GM18498 (cell line): ENCODE results near the gene REL.
"Not testable (repeated sequence)": the region's sequence is repeated elsewhere in the genome, so short reads cannot be mapped to it uniquely, and the experiment has no call there.

Experiments
- ATAC-seq: cut with Tn5 transposase; IDR thresholded peaks from one replicate; pipeline ENCODE4 v1.9.1; 2021; ENCODE audit warnings: mild to moderate bottlenecking, moderate library complexity; ENCODE audit not compliant: unreplicated experiment

REL gene

DNA sequence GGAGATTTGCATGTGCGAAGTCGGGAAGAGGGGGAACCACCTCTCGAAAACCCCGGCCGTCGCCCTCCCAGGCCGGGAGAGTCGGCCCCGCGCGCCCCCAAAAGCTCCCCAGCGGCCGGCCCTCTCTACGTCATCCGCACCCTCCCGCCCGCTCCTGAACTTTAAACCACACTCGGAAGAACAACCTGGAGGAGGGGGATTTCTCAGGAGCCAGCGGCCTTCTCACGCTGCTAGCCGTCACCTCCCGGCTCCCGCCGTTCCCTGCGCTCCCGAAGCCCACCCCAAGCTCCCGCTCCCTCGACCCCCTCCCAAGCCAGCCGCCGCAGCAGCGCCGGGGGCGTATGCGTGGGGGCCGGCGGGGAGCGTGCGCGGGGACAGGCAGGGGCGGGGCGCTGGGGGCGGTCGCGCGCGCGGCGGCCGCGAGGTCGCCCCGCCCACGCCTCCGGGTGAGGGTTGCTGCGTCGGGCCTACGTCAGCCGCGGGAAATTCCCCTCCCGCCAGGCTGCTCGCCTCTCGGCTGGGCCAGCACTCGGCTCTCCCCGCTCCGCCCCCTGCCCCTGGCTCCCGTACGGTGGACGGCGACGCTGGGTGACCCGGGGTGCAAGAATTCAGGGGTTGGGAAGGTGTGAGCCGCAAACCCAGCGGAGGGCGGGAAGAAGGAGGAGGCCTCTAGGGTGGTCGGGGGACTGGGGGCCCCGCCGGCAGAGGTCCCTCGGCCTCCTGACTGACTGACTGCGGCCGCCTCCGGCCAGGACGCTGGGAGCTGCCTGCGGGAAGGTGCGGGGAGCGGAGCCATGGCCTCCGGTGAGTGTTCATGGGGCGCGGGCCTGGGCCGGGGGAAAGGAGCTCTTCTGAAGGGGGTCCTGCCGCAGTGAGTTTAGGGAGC lies at the start of gene REL:
REL (plus strand) TSS at position 528 of the 886 bp plus-strand sequence; CDS start at position 795, 267 bp downstream.
- ATAC-seq, result peak; percentile 89

DNA sequence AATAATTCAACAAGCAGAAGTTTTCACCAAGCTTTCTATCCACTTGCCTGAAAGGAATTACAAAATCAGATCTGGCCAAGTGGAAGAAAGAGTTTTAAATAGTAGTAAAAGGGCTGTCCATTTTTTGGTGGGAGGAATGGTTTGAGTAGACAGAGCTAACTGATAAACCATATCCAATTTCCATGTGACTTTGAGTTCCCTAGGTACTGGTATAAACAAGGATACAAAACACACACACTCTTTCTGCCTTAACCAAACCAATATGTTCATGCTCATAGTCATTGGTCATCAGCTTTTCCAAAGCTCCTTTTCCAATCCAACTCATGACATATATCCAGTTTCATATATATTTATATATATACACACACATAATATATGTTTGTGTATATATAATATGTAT lies 49.5 kb upstream of the REL start:
- ATAC-seq, result no peak

DNA sequence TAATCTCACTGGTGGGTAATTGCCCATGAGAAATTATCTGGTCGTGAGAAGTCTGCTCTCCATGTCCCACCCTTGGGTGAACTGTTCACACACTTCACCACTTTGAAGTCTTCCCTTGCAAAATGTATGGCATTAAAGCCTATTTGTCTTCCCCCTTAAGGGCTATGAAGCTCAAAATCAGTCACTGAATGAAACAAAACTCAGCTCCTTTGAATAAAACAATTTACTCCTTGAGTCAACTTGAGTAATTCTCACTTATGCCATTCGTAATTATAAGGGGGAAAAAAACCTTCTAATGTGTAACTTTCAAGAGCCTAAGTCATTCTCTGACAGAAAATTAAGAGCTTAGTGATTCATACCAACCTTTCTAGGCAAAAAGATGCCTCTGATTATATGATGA lies 48.8 kb upstream of the REL start:
- no peak for ATAC-seq

DNA sequence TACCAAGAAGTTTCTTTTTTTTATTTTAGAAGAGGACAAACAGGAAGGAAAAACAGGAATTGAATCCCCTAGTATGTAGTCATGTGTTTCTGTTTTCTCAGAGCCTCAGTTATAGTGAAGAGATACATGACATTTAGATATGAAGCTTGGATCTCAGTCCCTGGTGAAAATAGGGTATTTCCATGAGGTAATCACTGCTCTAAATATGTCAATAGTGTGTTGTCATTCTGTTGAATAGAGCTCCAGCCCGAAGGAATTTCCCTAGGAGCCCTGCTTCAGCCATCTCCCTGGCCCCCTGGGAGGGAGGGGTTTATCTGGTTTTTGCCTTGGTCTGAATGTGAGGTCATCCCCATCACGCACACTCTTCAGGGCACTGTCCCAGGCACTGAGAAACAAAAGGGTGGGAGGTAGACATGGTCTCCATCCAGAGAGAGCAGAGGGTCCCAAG lies 47.1 kb upstream of the REL start:
- no peak for ATAC-seq

DNA sequence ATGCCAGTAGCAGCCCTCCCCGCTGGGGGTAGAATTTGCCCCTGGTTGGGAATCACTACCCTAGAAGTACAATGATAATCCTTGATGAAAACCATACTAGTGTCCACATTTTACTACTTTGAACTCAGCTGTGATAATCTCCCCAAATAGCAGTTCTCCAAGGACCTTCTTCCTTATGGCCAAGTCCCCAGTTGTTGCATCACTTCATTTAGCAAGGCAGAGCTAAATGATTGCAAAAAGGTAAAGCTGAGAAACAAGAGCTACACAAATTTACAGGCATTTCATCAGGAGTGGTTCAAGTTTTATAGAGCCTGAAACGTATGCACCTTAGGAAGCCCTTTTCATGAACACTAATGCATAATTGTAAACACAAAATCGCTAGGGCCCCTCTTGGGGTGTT lies 44.9 kb upstream of the REL start:
- no peak for ATAC-seq

DNA sequence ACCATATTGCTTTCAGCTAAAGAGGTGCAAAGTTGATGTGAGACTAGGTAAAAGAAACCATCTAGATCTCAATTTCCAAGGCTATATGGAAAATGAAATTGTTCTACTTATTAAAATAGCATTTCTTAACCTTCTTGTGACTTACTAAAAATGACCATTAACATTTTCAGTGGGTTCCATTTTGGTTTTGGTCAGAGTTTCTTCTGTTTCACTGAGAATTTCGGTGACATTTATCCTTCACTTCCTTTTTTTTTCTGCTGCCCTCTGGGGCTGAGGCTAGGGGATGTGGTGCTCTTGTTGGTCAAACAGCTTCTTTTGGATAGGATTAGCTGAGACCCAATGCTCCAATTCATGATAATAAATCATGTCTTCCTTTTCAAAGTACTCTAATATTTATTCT lies 44.3 kb upstream of the REL start:
- ATAC-seq, result peak; percentile 33

DNA sequence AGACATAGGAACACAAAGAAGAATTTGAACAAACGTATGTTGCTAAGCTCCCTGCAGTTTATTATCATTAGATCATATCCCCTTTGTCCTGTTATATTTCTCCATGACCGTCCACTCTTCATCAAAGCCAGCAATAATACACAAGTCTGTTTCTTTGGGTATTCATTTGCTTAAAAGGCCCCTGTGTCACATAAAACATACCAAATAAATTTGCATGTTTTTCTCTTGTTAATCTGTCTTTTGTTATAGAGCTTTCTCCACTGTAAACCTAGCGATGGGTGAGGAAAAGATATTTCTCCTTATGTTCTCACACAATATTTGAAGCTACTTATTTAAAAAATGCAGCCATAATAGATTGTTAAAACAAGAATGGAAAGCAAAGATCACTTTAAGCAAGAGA lies 42.9 kb upstream of the REL start:
- no peak for ATAC-seq

DNA sequence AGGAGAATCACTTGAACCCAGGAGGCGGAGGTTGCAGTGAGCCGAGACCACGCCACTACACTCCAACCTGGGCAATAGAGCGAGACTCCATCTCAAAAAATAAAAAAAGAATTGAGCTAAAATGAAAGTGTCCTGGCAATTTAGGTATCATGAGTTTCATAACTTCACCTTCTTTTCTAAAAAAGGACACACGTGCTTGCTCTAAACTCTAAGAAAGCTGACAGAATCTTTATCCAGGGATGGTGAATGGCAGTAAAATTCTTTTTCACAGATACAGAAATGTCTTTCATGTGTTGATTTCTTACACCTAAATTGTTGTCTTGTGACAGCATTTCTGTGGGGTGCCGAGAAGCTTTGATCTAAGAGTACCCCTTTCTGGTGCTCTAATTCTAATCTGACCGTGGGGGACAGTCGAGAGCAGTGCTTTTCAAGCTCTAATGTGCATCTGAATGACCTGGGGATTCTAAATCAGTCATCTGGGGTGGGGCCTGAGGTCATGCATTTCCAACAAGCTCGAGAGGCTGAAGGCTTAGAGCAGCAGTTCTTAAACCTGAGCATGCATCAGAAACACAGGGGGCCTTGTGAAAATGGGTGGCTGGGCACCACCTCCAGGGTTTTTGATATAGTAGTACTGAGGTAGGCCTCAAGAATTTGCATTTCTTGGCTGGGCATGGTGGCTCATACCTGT lies 42.1 kb upstream of the REL start:
- peak; percentile 48 for ATAC-seq

DNA sequence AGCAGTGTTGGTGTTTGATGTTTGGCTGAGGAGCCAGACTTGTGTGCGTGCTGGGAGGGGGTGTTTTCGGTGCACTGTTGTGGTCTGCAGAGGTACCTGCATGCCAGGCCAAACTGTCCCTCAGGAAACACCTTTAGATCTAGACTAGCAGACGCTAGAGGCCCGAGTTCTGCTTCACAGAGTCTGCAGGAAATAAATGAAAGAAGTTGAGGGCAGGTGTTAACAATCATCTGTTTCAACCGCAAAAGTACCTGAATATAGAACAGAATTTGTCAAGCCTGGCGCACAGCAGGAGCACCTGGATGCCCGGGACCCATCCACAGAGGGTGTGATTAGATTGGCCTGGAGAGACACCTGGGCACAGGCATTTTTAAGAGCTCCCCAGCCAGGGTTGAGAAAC lies 40.5 kb upstream of the REL start:
- peak; percentile 54 for ATAC-seq

DNA sequence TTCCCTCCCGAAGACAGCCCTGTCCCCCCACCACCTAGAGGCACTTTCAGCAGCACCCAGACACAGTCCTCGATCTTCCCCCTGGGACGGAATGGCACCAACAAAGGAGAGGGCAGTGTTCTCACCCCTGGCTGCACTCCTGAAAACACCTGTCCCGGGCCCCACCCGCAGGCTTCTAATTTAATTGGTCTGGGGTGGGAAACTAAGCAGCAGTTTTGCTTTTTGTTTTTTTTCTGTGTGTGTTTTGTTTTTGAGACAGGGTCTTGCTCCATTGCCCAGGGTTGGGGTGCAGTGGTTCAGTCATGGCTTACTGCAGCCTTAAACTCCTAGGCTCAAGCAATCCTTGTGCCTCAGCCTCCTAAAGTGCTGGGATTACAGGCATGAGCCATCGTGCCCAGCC lies 38.4 kb upstream of the REL start:
- no peak for ATAC-seq

DNA sequence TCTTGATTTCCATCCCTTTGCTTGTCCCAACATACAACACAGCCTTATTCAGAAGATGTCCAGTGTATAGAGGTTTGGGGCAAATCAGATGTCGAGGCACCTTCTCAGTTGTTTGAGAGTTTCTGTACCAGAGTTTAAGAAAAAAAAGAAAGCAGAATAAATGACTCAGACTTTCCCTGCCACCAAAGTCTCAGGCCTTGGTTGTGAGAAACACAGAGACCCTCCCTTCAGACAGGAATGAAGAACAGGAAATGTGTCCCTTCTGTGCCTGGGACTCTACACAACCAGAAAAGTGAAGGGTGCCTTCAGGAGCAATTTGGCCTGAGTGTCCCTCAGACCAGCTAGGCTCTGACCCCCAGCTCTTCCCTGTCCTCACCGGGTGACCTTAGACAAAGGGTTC lies 37.3 kb upstream of the REL start:
- ATAC-seq, result no peak

DNA sequence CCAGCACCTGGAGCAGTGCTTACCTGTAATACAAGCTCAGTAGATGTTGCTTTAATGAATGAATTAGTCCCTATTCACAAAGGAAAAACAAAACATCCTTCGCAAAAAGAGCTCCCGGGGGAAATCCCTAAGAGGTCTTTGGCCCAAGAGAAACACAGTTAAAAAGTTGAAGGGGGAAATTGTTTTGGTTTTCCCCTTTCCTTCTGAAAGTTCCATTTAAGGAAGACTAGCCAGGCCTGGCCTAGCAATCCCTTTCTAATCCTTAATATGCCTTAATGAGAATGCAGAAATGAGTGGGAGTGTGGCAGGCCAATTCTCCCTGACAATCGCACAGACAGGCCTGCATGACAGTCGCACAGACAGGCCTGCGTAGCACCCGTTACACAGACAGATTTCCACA lies 33.5 kb upstream of the REL start:
- ATAC-seq, result no peak

DNA sequence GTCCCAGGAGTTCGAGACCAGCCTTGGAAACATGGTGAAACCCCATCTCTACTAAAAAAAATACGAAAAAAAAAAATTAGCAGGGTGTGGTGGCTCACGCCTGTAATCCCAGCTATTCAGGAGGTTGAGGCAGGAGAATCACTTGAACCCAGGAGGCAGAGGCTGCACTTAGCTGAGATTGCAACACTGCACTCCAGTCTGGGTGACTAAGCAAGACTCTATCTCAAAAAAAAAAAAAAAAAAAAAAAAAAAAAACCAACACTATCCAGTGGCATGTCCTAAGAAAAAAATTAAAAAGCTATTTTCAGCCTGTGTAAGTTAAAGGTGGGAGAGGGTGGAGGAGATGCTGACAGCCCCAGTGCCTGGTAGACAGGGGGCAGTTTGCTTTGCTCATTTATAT lies 32.2 kb upstream of the REL start:
- no peak for ATAC-seq

DNA sequence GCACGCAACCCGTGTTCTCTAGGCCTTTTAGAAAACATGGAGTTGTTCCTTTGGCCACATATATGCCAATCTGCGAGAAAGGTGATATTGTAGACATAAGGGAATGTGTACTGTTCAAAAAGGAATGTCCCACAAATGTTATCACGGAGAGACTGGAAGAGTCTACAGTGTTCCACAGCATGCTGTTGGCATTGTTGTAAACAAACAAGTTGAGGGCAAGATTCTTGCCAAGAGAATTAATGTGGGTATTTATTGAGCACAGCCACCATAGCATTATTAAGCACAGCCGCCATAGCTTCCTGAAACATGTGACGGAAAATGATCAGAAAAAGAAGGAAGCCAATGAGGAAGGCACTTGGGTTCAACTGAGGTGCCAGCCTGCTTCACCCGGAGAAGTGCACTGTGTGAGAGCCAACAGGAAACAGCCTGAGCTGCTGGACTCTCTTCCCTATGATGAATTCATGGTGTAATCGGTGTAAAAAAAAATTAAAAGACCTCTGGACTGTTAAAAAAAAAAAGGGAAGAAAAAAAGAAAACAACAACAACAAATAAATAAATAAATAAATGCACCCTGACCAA lies 29.0 kb upstream of the REL start:
- no peak for ATAC-seq

DNA sequence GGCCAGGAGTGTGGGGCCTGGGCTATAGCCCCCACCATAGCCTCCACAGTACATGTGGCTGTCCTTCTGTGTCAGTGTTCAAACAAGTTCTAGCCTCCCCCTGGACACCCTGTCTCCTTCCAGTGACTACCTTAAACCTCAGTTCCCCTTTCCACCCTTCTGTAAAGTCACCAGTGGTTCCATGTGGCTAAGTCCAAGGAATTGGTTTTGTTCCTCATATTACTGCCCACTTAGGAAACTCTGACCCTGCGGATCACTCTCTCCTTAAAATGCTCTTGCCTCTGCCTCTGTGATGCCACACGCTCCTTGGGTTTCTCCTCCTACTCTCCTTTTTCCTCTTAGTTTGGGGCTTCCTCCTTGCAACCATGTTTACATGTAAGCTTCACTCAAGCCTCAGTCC lies 27.8 kb upstream of the REL start:
- no peak for ATAC-seq

DNA sequence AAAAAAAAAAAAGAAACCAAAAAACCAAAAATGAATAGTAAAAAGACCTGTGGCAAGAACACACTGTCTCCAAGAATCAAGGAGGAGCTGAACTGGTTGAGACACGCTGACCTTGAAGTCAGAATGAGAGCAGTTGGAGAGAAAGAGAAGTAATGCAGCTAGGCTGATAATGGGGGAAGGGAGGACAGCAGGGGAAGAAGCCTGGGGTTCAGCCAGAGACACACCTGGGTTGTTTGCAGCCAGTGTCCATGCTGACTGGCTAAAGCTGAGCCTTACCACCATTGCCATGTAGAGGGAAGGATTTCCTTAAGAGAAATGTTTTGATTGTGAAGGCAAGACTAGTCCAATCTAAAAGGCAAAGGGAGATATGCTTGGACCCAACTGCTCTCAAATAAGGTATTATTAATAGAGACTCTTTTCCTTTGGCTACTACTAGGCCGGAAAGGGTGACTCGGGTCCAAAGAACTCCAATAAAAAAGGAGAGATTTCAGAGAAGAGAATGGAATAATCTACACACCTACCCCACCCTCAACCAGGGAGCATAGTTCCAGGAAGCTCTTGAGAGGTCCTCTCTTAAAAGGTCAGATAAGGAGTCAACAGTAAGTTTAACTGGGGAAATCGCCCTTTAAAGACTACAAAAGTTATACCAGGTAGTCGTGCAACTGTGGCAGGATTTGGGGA lies 25.2 kb upstream of the REL start:
- no peak for ATAC-seq

DNA sequence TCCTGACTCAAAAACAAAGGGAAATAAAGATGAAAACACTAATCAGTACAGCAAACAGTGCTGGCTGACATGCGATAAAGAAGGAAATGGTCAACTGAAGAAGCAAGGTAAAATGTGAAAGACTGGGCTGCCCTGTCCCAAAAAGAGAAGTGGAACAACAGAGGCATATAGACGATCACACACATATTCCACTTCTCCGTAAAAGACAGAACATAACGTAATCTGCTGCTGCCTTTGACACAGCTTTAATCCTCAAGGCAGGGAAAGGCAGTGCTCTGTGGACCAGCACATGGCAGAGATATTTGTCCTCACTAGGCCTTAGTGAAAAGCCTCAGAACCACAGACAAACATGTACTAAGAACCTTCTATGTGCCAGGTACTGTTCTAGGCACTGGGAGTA lies 24.3 kb upstream of the REL start:
- ATAC-seq, result no peak

DNA sequence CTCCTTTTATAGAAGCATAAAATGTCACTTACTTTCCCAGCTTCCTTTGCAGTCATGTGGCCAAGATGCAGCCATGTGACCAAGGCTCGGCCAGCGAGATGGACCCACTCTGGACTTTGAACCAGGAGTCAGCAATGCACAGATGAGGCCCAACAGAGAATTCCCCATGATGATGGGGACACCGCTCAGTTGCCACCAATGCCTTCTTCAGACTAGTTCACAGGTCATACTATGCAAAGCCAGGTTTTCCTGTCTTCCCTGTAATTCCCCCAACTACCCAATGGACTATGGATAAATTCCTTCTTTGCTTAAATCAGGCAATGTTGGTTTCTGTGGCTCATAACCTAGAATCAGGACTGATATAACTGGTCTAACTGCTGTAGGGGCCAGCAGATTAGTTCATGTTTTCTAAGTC lies 22.5 kb upstream of the REL start:
- ATAC-seq, result no peak

DNA sequence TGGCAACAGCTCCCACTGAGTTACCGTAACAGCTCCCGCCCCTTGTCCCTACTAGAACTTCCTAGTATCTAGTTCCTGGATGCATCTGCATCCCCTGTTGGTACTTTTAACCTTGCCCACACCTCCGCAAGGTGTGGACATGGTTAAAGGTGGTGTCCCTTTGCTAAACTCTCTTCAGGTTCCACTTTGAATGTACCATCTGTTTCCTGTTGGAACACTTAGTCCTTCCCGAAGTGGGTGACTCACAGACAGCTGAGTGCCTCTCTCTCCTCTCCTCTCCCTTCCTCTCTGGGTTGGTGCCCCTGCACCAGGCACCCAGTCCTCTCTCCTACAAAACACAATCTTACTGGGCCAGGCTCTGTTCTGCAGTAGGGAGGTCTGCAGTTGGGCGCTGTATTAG lies 19.6 kb upstream of the REL start:
- ATAC-seq, result no peak

DNA sequence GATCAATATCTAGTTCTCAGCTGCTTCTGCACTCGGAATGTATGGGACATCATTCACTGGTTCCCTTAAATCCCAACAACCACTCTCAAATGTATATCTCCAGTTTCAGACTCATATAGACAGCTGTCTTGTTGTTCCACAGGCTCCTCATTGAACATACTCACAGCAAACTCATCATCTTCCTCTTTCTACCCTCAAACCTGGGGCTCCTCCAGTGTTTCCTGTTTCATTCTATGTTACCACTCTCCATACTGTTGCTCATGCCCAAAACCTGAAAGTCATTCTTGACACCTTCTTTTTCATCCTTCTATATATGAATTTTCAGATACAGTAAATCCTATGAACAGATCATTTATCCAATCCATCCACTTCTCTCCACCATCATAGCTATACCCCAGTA lies 18.7 kb upstream of the REL start:
- no peak for ATAC-seq

DNA sequence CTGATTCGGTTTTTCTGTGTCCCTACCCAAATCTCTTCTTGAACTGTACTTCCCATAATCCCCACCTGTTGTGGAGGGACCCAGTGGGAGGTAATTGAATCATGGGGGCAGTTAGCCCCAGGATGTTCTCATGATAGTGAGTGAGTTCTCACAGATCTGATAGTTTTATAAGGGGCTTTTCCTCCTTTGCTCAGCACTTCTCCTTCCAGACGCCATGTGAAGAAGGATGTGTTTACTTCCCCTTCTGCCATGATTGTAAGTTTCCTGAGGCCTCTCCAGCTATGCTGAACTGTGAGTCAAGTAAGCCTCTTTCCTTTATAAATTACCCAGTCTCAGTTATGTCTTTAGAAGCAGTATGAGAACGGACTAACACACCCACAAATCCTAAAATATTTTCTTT lies 16.0 kb upstream of the REL start:
- ATAC-seq, result not testable (repeated sequence)
